ENCODE measurements around the gene ACY1. TPM values are rescaled to one million over a fixed set of nuclear protein-coding genes. Genes with fewer than 3 reads are reported as not detected.
A peak's percentile ranks its signal among the peaks of the same experiment; 100 is the strongest.

Gene ACY1
- polyA plus RNA-seq (2012; ENCODE audit: insufficient read depth, insufficient read length) = 51.1 TPM

DNA sequence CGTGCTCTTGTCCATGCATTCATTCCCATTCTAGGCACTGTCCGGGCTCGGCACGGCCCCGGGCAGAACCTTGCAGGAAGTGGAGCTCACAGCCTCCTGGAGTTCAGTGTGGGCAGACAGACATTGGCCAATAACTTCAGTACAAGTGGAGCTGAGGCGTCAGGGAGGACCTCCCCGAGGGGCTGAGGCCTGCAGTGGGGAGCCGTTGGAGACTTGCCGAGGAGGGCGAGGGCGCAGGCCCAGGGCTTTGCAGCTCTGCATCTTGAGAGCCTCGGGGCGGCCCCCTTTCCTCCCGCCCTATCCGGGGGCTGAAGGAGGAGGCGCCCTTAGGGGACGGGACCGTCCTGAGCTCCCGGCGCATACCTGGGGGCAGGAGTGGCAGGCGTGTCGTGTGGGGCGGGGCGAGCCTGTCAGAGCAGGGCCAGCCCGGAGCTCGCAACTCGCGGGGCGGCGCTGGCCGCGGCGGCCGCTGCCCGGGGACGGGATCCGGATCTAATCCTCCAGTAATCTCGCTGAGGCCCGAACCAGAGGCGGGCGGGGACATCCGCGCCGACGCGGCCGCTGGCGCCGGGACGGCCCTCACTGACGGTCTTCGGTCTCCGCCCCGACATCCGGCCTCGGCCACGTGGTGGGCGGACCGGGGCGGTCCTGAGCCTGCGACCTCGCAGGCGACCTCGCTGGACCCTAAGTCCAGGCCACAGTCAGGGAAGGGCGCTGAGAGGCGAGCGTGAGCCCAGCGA, at the start of gene ACY1:
Gene ACY1, plus strand, starts transcription at position 698 of the 740 bp plus-strand sequence. CDS start 530 bp downstream, outside the sequence.
- H3K4me3 ChIP-seq (ENCODE audit: low read length) = peak within 1 kb of the TSS; percentile 69
- no peak for DNase-seq (ENCODE audit: low read depth, low spot score)

DNA sequence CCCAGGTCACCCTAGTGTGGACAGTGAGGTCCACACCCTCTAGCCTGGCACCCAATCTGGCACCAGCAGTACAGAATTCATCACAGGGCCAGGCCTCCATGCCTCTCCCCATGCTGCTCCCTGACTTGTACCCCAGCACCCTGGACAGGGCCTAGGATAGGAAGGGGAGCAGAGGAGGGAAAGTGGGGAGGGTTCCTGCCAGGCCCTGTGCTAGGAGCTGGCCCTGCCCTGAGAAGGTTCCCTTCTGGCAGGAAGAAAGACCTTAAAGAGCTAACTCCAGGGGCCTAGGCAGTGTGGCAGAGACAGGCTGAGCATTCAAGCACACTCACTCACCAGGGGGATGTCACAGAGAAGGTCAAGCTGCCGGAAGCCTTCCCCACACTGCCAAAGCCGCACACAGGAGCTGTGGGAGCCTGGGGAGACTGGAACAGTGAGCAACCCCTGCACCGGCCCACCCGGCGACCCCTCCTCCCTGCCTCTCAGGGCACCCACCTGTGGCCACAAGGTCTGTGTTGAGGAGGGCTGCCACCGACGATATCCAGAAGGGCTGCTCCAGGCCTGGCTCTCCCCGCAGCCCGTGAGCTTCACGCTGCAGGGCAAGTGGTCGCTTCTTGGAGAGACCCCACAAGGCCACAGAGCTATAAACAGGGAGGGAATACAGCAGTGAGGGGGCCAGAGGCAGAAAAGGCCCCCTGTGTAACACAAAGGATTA, 49.0 kb upstream of the ACY1 start:
- no peak for DNase-seq (ENCODE audit: low read depth, low spot score)
- H3K4me3 ChIP-seq (ENCODE audit: low read length) = no peak overlapping the region

DNA sequence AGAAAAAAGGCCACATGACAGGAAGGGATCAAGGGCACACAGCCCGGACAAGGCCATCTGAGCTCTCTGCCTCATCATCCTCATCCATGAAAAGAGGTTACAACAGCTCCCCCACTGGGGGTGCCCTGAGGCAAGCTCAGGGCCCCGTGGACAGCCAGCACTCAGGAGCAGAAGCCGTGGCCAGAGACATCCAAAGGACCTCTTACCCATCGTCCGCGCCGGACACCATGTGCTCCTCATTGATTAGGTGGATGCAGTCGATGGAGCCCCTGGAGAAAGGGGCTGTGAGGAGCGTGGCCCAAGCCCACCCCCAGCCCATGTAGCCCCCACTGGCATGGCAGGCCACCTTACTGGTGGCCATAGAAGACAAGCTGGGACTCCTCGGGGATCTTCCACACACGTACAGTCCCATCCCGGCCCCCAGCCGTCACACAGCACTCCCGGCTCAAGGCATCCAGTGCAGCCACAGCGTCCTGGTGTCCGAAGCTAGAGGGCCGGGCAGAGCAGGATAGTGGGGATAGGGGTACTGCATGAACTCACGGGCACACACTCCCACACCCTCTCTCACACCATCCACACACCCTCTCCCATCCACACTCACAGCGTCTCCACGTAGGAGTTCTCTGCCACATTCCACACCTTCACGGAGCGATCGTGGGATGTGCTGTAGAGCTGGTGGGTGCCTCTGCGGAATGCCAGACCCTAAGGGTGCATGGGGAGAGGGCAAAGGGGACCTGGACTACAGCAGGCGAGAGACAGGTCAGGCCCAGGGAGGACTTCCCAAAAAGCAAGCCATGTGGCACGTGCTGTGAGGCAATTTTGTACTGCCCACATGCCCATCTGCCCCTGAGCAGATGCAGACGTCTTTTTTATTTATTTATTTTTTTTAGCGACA, 48.1 kb upstream of the ACY1 start:
- no peak overlapping the region for H3K4me3 ChIP-seq (ENCODE audit: low read length)
- DNase-seq (ENCODE audit: low read depth, low spot score) = no peak

DNA sequence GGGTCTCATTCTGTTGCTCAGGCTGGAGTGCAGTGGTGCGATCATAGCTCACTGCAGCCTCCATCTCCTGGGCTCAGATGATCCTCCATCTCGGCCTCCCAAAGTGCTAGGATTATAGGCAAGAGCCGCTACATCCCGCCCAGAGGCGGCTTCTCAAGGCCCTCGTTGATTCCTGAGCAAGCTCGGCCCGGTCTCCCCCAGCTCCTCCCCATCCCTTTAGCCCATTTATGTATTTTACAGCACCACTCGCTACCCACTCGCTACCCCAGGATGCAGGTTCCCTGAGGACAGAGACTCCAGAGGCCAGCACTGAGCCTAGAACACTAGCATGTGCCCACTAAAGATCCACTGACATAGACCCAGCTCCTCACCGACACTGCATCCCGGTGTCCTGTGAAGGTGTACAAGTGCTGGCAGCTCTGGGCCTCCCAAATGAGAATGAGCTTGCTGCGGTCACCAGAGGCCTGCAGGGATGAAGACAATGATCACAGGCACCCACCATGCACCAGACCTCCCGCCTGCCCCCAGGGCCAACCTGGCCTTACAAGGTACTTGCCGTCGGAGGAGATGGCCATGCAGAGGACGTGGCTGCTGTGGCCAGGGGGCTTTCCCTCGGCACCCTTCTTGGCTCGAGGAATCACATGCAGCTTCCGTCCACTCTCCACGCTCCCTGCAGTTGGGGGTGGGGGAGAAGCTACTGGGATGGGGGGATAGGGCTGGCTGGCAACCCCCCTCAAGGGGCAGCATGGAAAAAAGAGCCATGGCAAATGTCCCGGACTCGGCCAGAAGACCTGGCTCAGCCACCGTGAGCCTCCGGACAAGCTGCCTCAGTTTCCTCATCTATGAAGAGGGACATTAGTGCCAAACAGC, 47.2 kb upstream of the ACY1 start:
- no peak for DNase-seq (ENCODE audit: low read depth, low spot score)
- no peak overlapping the region for H3K4me3 ChIP-seq (ENCODE audit: low read length)

DNA sequence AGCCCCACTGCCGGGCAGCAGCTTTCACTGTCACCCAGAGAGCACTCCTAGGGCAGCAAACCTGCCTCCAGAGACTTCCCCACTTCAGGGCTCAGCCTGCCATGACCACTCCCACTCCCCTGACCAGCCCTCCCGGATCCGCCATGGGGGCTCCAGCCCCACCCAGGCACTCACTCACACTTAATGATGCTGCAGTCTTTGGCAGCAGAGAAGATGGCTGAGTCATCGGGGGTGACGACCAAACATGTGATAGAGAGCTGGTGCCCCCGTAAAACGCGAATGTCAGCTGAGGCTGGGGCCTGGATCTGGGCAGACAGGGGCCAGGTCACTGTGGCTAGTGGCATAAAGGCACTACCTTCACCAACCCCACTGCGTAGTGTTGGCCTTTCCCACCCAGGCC, 46.3 kb upstream of the ACY1 start:
- H3K4me3 ChIP-seq (ENCODE audit: low read length) = no peak overlapping the region
- DNase-seq (ENCODE audit: low read depth, low spot score) = no peak

DNA sequence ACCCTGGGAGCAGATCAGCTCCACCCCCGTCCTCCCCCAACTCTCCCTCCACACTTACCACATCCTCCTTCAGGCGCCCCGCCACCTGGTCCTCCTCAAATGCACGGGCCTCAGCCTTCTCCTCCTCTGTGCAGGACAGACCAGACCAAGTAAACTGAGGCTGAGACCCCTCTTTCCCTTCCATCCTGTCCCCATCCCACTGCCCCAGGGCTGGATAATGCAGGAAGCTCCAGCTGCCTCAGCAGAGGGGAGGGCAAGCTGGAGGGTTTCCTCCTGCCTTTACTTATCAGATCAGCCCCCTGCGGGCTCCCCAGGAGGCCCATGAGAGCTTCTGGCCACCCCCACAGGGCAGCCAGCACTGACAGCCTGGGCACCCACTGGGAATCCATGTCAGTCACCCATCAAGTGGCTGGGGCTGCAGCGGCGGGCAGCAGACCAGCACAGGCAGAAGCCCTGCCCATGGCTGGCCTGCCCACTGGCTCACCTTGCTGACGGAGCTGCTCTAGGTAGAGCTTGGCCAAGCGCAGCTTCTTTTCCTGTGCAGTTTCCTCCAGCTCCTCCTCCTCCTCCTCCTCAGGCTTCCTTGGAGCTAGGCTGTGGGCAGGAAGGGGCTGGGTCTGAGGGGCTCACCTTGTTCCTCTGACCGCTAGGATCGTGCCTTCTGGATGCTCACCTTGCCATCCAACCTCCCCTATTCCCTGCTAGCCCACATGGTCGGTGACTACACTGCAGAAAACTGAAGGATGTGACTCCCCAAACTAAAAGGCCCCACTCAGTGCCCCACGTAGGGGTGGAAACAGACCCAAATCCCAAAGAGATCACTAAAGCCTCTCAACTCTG, 45.5 kb upstream of the ACY1 start:
- no peak overlapping the region for H3K4me3 ChIP-seq (ENCODE audit: low read length)
- no peak for DNase-seq (ENCODE audit: low read depth, low spot score)

DNA sequence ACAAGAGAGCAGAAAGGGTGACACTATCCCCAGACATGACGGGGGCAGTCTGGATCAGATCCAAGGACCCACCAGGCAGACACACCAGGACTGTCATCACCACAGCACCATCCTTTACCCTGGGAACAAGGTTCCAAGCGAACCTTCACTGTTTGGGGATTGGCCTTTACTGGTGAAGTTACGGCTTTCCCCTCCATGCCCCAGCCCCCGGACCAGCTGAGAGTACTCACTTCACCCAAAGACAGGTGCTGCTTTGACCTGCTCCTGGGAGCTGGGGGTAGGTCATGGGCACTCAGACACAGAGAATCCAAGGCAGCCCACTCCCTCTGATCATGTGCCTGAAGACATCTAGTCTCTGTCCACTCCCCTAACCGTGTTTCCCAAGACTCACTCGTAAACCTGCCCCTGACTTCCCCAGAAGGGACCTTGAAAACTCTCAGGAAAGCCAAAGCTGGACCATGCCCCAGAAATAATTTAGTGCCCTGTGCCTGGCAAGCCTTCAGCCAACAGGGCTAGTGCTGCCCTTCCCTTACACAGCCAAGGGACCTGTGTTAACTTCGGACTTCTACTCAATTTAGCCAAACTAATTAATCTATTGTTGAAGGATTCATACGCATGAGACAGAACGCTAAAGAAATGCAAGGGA, 44.4 kb upstream of the ACY1 start:
- no peak for DNase-seq (ENCODE audit: low read depth, low spot score)
- no peak overlapping the region for H3K4me3 ChIP-seq (ENCODE audit: low read length)

DNA sequence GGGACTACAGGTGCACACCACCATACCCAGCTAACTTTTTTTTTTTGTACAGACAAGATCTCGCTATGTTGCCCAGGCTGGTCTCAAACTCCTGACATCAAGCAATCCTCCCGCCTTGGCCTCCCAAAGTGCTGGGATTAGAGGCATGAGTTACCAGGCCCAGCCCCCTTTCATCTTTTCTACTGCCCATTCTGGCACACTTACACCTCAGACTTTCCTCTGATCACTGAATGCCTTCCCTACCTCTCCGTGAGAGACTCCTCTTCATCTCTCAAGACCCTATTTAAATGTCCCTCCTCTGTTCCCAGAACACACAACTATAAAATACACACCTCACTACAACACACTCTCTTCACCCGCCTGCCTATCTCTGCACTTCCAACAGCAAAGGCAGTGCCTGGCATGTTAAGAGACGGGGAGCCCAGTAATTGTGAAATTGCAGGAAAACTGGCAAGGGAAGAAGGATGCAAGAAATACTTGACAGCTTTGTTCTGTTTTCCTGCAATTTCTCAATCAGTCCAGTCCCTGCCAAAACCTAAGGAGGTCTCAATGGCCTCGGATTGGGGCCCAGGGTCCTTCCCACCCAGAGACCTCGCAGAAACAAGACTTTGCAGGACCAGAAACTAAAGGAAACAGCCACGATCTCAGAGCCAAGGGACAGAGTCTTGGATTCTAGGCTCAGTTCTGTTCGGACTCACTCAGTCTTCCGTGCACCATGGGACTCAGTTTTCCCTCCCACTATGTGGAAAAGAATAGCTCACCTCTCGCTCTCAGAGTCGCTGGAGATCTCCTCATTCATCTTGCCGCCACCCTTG, 42.5 kb upstream of the ACY1 start:
- H3K4me3 ChIP-seq (ENCODE audit: low read length) = peak overlapping the region; percentile 88
- DNase-seq (ENCODE audit: low read depth, low spot score) = no peak

DNA sequence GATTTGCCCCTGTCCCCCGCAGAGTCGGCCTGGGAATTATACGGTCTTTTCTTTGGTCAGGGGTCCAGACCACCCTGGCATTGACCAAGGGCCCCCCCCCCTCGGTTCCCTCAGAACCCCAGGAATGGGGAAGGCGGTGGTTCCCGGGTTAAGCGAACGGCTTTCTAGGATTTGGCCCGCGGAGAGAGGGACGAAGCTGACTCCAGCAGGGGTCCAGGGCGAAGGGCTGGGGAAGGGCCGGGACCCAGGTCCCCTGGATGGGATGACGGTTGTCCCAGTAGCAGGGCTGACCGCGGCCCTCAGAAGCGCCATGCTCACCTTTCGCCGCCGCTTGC, 41.9 kb upstream of the ACY1 start:
- DNase-seq (ENCODE audit: low read depth, low spot score) = no peak
- H3K4me3 ChIP-seq (ENCODE audit: low read length) = peak overlapping the region; percentile 88

DNA sequence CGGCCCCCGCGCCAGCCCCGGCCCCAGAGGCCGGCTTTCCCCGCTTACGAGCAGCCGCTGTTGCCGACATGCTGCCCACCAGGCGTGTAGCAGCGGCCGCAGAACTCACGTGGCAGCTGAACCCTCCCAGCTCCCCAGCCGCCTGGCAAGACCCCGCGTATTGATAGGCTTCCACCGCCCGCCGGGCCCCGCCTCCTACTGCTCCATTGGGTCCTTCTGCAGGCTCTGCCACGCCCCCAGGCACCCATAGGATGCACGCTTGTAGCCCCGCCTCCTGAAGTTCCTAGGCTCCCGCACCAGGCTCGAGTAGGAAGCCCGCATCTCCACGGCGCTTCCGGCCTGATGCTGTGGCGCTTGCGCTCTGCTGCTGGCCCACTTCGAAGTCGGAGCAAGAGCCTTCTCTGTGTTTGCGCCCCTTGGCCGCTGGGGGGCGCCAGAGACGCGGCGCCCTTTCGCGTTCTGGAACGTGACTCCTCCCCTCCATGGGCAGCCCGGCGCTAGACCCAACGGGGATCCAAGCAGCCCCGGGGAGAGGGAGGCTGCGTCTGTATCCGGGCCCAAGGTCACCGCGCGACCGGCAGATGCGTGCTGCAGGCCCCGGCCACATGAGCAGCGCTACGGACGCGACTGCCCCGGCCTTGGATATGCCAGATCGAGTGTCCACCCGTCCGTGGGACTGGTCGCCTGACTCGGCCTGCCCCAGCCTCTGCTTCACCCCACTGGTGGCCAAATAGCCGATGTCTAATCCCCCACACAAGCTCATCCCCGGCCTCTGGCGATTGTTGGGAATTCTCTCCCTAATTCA, 41.3 kb upstream of the ACY1 start, which contains the start of the genes PARP3 and RRP9:
Gene PARP3, plus strand, starts transcription at position 566 of the 805 bp plus-strand sequence. CDS start 993 bp downstream, outside the sequence.
Gene RRP9, minus strand, starts transcription at position 107 of the 805 bp plus-strand sequence. Its CDS starts 37 bp downstream, at position 70.
- DNase-seq (ENCODE audit: low read depth, low spot score) = peak; percentile 99
- H3K4me3 ChIP-seq (ENCODE audit: low read length) = peak within 1 kb of the TSS; percentile 88

DNA sequence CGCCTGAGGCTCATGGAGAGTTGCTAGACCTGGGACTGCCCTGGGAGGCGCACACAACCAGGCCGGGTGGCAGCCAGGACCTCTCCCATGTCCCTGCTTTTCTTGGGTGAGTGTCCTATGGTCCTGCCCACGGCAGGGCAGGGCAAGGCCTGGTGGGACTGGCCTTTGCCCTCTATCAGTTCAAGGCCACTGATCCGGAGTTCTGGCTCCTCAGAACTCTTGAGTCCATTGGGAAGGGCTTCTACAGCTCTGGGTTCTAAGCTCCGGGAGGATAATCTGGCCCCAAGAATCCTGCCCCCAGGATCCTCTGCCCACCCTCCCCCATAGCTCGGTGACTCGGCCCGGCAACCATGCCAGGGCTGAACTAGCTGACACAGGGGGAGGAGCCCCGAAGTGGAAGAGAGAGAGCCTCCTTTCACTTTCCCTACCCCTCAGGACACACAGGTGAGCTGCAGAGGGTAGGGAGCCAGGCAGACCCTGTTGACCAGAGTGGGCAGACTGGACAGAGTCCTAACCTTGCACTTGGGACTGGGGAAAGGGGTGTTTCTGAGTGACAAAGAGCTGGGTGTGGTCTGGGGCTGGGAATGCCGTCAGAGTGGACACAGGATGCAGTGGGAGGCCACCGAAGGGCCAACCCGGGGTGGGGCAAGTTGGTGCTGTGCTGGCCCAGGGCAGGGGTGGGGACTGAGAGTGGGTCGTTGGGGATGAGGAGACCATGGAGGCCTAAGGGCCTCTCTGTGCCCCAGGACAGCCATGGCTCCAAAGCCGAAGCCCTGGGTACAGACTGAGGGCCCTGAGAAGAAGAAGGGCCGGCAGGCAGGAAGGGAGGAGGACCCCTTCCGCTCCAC, 40.5 kb upstream of the ACY1 start:
- H3K4me3 ChIP-seq (ENCODE audit: low read length) = peak overlapping the region; percentile 84
- DNase-seq (ENCODE audit: low read depth, low spot score) = no peak

DNA sequence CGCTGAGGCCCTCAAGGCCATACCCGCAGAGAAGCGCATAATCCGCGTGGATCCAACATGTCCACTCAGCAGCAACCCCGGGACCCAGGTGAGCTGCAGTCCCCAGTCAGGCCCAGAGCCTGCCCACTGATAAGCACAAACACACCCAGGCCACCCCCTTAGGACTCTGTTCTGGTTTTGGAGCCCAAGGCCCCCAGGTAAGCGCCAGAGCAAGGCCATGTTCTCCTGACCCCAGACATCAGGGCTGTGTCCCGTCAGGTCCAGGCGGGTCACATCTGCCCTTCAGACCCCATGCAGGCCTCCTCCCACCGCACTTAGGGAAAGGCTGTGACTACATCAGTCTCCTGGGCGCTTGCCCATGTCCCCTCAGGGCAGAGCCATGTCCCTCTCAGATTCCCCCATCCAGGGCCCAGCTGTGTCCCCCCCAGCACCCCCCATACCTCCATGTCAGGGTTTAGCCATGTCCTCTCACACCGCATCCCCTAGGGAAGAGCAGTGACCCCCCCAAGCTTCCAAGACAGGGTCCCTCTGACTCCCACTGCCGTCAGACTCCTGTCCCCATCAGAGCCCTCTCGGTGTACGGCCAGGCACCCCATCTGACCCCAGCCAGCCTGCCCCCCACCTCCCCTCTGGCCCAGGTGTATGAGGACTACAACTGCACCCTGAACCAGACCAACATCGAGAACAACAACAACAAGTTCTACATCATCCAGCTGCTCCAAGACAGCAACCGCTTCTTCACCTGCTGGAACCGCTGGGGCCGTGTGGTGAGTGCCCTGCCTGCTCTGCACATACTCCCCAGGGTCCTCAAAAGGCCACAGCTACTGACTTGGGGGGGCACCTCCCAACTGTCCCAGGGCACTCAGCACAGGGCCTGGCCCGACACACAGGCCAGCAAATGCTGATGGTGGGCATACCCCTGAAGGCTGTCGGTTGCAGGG, 39.6 kb upstream of the ACY1 start:
- no peak for DNase-seq (ENCODE audit: low read depth, low spot score)
- no peak overlapping the region for H3K4me3 ChIP-seq (ENCODE audit: low read length)

DNA sequence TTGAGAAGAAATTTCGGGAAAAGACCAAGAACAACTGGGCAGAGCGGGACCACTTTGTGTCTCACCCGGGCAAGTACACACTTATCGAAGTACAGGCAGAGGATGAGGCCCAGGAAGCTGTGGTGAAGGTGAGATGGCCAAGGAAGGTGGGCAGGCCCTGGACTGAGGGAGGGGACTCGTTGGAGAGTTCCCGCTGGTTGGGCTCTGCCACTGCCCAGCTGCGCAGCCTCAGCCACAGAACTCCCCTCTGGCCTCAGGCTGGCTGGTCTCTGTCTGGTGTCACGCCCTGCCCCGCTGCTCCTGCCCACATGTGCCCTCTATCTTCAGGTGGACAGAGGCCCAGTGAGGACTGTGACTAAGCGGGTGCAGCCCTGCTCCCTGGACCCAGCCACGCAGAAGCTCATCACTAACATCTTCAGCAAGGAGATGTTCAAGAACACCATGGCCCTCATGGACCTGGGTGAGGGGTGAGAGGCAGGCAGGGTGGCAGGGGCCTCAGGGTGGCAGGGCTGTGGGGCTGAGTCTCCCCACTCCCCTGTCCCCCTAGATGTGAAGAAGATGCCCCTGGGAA, 38.8 kb upstream of the ACY1 start:
- no peak for DNase-seq (ENCODE audit: low read depth, low spot score)

More for the DNA sequence above, 38.8 kb upstream of the ACY1 start:
- no peak overlapping the region for H3K4me3 ChIP-seq (ENCODE audit: low read length)
